GM21367 (cell line): ENCODE measurements around the gene OPCML.

Source experiments
- ATAC-seq: cut with Tn5 transposase; IDR thresholded peaks from one replicate; pipeline ENCODE4 v1.9.1; 2021; ENCODE audit not compliant: unreplicated experiment

Gene OPCML

GRCh38 chr11:132999031-132999430 lies 533.3 kb downstream of the OPCML start:
- ATAC-seq: no peak

GRCh38 chr11:132997396-132997795 lies 534.9 kb downstream of the OPCML start:
- no peak for ATAC-seq

GRCh38 chr11:132994966-132995365 lies 537.3 kb downstream of the OPCML start:
- no peak for ATAC-seq

- ATAC-seq: no peak
These were observed 538.3 kb downstream of the OPCML start for GRCh38 chr11:132993991-132994502.

GRCh38 chr11:132992838-132993631 lies 539.3 kb downstream of the OPCML start:
- no peak for ATAC-seq

- ATAC-seq: no peak
These were observed 543.9 kb downstream of the OPCML start for GRCh38 chr11:132988411-132988810.

- ATAC-seq: no peak
These were observed 544.4 kb downstream of the OPCML start for GRCh38 chr11:132987936-132988335.

- ATAC-seq: no peak
These were observed 548.7 kb downstream of the OPCML start for GRCh38 chr11:132983641-132983978.

- no peak for ATAC-seq
These were observed 549.3 kb downstream of the OPCML start for GRCh38 chr11:132982772-132983640.

- no peak for ATAC-seq
These were observed 551.0 kb downstream of the OPCML start for GRCh38 chr11:132981131-132981956.

- no peak for ATAC-seq
These were observed 551.6 kb downstream of the OPCML start for GRCh38 chr11:132980670-132981069.

GRCh38 chr11:132977746-132978145 lies 554.6 kb downstream of the OPCML start:
- ATAC-seq: no peak

- no peak for ATAC-seq
These were observed 555.1 kb downstream of the OPCML start for GRCh38 chr11:132977241-132977640.

- no peak for ATAC-seq
These were observed 556.2 kb downstream of the OPCML start for GRCh38 chr11:132976115-132976514.

- ATAC-seq: no peak
These were observed 558.6 kb downstream of the OPCML start for GRCh38 chr11:132973686-132974085.

- no peak for ATAC-seq
These were observed 559.7 kb downstream of the OPCML start for GRCh38 chr11:132972565-132972964.

- no peak for ATAC-seq
These were observed 561.0 kb downstream of the OPCML start for GRCh38 chr11:132971351-132971750.

GRCh38 chr11:132969892-132970291 lies 562.4 kb downstream of the OPCML start:
- no peak for ATAC-seq

GRCh38 chr11:132962041-132962440 lies 570.3 kb downstream of the OPCML start:
- ATAC-seq: no peak

GRCh38 chr11:132961453-132961852 lies 570.8 kb downstream of the OPCML start:
- ATAC-seq: no peak
